Measurements from ENCODE around the gene SCG3. TPM values are rescaled to one million over a fixed set of nuclear protein-coding genes. Genes with fewer than 3 reads are reported as not detected.
A peak's percentile ranks its signal among the peaks of the same experiment; 100 is the strongest.

SCG3 gene
- total RNA-seq, 1 donor from 2014 or later, result not detected

GRCh38 chr15:51721199-51721960 lies 40.1 kb downstream of the SCG3 start:
- H3K4me1 ChIP-seq, result peaks cover 38% of the 10 kb centered on the region
- intact Hi-C loops (cut with micrococcal nuclease), result no loop called here
- peak overlapping the region; percentile 32 for H3K27ac ChIP-seq (replicated peaks)
- H3K4me3 ChIP-seq, result no peak overlapping the region
- peaks cover 2% of the 10 kb centered on the region for H3K36me3 ChIP-seq
- H3K9me3 ChIP-seq (replicated peaks), result no peaks in the 10 kb centered on the region
- DNase-seq, result no peak
- H3K27me3 ChIP-seq (ENCODE audit: low read depth), result no peaks in the 10 kb centered on the region
- no peak for TF ChIP-seq CTCF (IDR thresholded peaks at IDR 0.05; ENCODE audit: borderline replicate concordance)

GRCh38 chr15:51724199-51724598 lies 42.9 kb downstream of the SCG3 start:
- peaks cover 2% of the 10 kb centered on the region for H3K36me3 ChIP-seq
- peak overlapping the region; percentile 4 for H3K27ac ChIP-seq (replicated peaks)
- no peak overlapping the region for H3K4me3 ChIP-seq
- H3K4me1 ChIP-seq, result peaks cover 52% of the 10 kb centered on the region
- DNase-seq, result no peak
- TF ChIP-seq CTCF (IDR thresholded peaks at IDR 0.05; ENCODE audit: borderline replicate concordance), result no peak
- intact Hi-C loops (cut with micrococcal nuclease), result no loop called here
- H3K27me3 ChIP-seq (ENCODE audit: low read depth), result no peaks in the 10 kb centered on the region
- H3K9me3 ChIP-seq (replicated peaks), result no peaks in the 10 kb centered on the region

GRCh38 chr15:51724673-51725072 lies 43.4 kb downstream of the SCG3 start:
- no peaks in the 10 kb centered on the region for H3K9me3 ChIP-seq (replicated peaks)
- peaks cover 2% of the 10 kb centered on the region for H3K36me3 ChIP-seq
- no peak overlapping the region for H3K4me3 ChIP-seq
- intact Hi-C loops (cut with micrococcal nuclease), result no loop called here
- H3K27me3 ChIP-seq (ENCODE audit: low read depth), result no peaks in the 10 kb centered on the region
- no peak for DNase-seq
- H3K4me1 ChIP-seq, result peaks cover 52% of the 10 kb centered on the region
- peak overlapping the region; percentile 4 for H3K27ac ChIP-seq (replicated peaks)
- no peak for TF ChIP-seq CTCF (IDR thresholded peaks at IDR 0.05; ENCODE audit: borderline replicate concordance)

- H3K4me3 ChIP-seq, result no peak overlapping the region
- intact Hi-C loops (cut with micrococcal nuclease), result no loop called here
- H3K9me3 ChIP-seq (replicated peaks), result no peaks in the 10 kb centered on the region
- peak; percentile 43 for DNase-seq
- no peak for TF ChIP-seq CTCF (IDR thresholded peaks at IDR 0.05; ENCODE audit: borderline replicate concordance)
- H3K27ac ChIP-seq (replicated peaks), result peak overlapping the region; percentile 50
- H3K36me3 ChIP-seq, result peaks cover 2% of the 10 kb centered on the region
- H3K4me1 ChIP-seq, result peaks cover 56% of the 10 kb centered on the region
- H3K27me3 ChIP-seq (ENCODE audit: low read depth), result no peaks in the 10 kb centered on the region
Observed at GRCh38 chr15:51726302-51727073, 45.2 kb downstream of the SCG3 start.

GRCh38 chr15:51727141-51727897 lies 46.0 kb downstream of the SCG3 start:
- Histone ChIP-seq H3K4me1 (peaks cover 56% of the 10 kb centered on the region), H3K27me3 (ENCODE audit: low read depth) (no peaks in the 10 kb centered on the region), H3K4me3 (no peak overlapping the region), H3K36me3 (peaks cover 2% of the 10 kb centered on the region), H3K9me3 (replicated peaks) (no peaks in the 10 kb centered on the region), H3K27ac (replicated peaks) (peak overlapping the region; percentile 50)
- DNase-seq, result no peak
- intact Hi-C loops (cut with micrococcal nuclease), result no loop called here
- TF ChIP-seq CTCF (IDR thresholded peaks at IDR 0.05; ENCODE audit: borderline replicate concordance), result no peak
